GM23248 (cell line): ENCODE results near the gene RGS13. TPM values are rescaled to one million over a fixed set of nuclear protein-coding genes. Genes with fewer than 3 reads are reported as not detected.

ENCODE experiments used
- DNase-seq: peaks from one replicate; pipeline ENCODE4 v3.0.0-alpha.2; 2015
- H2AFZ ChIP-seq: fragments of 200-600 bp; sonication (generic); 2 replicates; pipeline ENCODE4 v1.6.1; 2016; ENCODE audit warnings: antibody characterized with exemption
- H3F3A ChIP-seq: fragments of 200-600 bp; sonication (generic); 2 replicates; pipeline ENCODE4 v1.6.1; 2016; ENCODE audit warnings: mild to moderate bottlenecking, antibody characterized with exemption, mixed run types; ENCODE audit not compliant: insufficient read depth
- H3K27ac ChIP-seq: fragments of 200-600 bp; sonication (generic); 2 replicates; pipeline ENCODE4 v1.5.1; 2016; ENCODE audit warnings: mild to moderate bottlenecking
- H3K27me3 ChIP-seq: fragments of 200-600 bp; sonication (generic); replicated peaks from 2 replicates; pipeline ENCODE4 v1.6.1; 2016; ENCODE audit warnings: mild to moderate bottlenecking; ENCODE audit not compliant: insufficient read depth
- H3K36me3 ChIP-seq: fragments of 200-600 bp; sonication (generic); 2 replicates; pipeline ENCODE4 v1.6.1; 2016; ENCODE audit warnings: low read depth, mild to moderate bottlenecking
- H3K4me1 ChIP-seq: fragments of 200-600 bp; sonication (generic); 2 replicates; pipeline ENCODE4 v1.6.1; 2016; ENCODE audit warnings: mild to moderate bottlenecking; ENCODE audit not compliant: insufficient read depth
- H3K4me2 ChIP-seq: fragments of 200-600 bp; sonication (generic); one replicate; pipeline ENCODE4 v1.6.1; 2016; ENCODE audit warnings: mild to moderate bottlenecking; ENCODE audit not compliant: unreplicated experiment
- H3K4me3 ChIP-seq: fragments of 200-600 bp; sonication (generic); 2 replicates; pipeline ENCODE4 v1.5.1; 2016; ENCODE audit warnings: mild to moderate bottlenecking
- H3K79me2 ChIP-seq: fragments of 200-600 bp; sonication (generic); 2 replicates; pipeline ENCODE4 v1.6.1; 2016; ENCODE audit warnings: mild to moderate bottlenecking; ENCODE audit not compliant: insufficient read depth
- H3K9ac ChIP-seq: fragments of 200-600 bp; sonication (generic); 2 replicates; pipeline ENCODE4 v1.6.1; 2016; ENCODE audit warnings: mild to moderate bottlenecking
- H3K9me2 ChIP-seq: fragments of 200-600 bp; sonication (generic); 2 replicates; pipeline ENCODE4 v1.6.1; 2016; ENCODE audit warnings: mixed run types, mild to moderate bottlenecking, moderate library complexity; ENCODE audit not compliant: insufficient read depth
- H3K9me3 ChIP-seq: fragments of 200-600 bp; sonication (generic); one replicate; pipeline ENCODE4 v1.6.1; 2017; ENCODE audit warnings: low read depth
- H4K20me1 ChIP-seq: fragments of 200-600 bp; sonication (generic); 2 replicates; pipeline ENCODE4 v1.6.0; 2016; ENCODE audit not compliant: insufficient read depth
- EZH2 ChIP-seq: fragments of 200-600 bp; sonication (generic); IDR thresholded peaks from 2 replicates; pipeline ENCODE4 v1.6.1; 2018; ENCODE audit warnings: antibody characterized with exemption, mild to moderate bottlenecking; ENCODE audit not compliant: insufficient read depth, poor library complexity, severe bottlenecking
- EZH2phosphoT487 ChIP-seq: fragments of 200-600 bp; sonication (generic); IDR thresholded peaks from 2 replicates; pipeline ENCODE4 v1.6.1; 2018; ENCODE audit warnings: antibody characterized with exemption, moderate library complexity, mild to moderate bottlenecking, low read depth; ENCODE audit not compliant: insufficient read depth
- WGBS, 2 experiments: methylation state at CpG; one replicate each; pipeline ENCODE4 v1.1.6; 2015 to 2017; ENCODE audit warnings: low lambda C conversion rate in 2 of 2, low coverage in 1 of 2; ENCODE audit errors: missing lambda C conversion rate in 2 of 2; 5-methylcytosine and 5-hydroxymethylcytosine counted together
- in situ Hi-C: fragments of 300-500 bp; cut with MboI; formaldehyde crosslinking; loops from 2 replicates; pipeline ENCODE4 v1.15.0; 2020
- polyA plus RNA-seq: library from polyadenylated mRNA; unstranded; fragments of >200 nt; fragmentation: Nextera tagmentation; extraction: Ambion mirVana; gene quantifications from 2 replicates; pipeline ENCODE4 v1.2.1, GENCODE V29; 2016
- total RNA-seq: library from RNA; depleted of rRNA; stranded (reverse); fragments of >200 nt; shearing (Covaris generic); gene quantifications from 2 replicates; pipeline ENCODE4 v1.2.3, GENCODE V29; 2014

Gene RGS13
- total and polyA plus RNA-seq, 2 experiments from 2014 or later, result not detected

GRCh38 chr1:192615055-192615454 lies 20.9 kb upstream of the RGS13 start:
- H3K9me3 ChIP-seq, result no peaks in the 10 kb centered on the region

GRCh38 chr1:192620071-192620635 lies 15.8 kb upstream of the RGS13 start:
- Histone ChIP-seq H3K9ac (no peak overlapping the region), H3K4me3 (no peak overlapping the region), H3F3A (no peaks in the 10 kb centered on the region), H3K27ac (no peak overlapping the region), H3K4me2 (no peak overlapping the region), H3K27me3 (no peaks in the 10 kb centered on the region), H3K9me3 (no peaks in the 10 kb centered on the region), H3K79me2 (no peaks in the 10 kb centered on the region), H4K20me1 (no peaks in the 10 kb centered on the region), H3K9me2 (no peaks in the 10 kb centered on the region), H3K36me3 (no peaks in the 10 kb centered on the region), H2AFZ (no peak overlapping the region), H3K4me1 (no peaks in the 10 kb centered on the region)
- in situ Hi-C loops, result no loop called here
- no peak for TF ChIP-seq EZH2phosphoT487
- TF ChIP-seq EZH2, result no peak
- DNase-seq, result no peak

More at GRCh38 chr1:192615055-192615454, 20.9 kb upstream of the RGS13 start:
- no peak overlapping the region for H3K27ac ChIP-seq
- H3K4me2 ChIP-seq, result no peak overlapping the region
- no peaks in the 10 kb centered on the region for H3F3A ChIP-seq
- no peaks in the 10 kb centered on the region for H3K36me3 ChIP-seq
- 95 to 100% methylated on average over 1 of the region's 1 CpG for WGBS, 2 experiments
- H3K4me3 ChIP-seq, result no peak overlapping the region
- no peak for DNase-seq
- H4K20me1 ChIP-seq, result no peaks in the 10 kb centered on the region
- no peaks in the 10 kb centered on the region for H3K27me3 ChIP-seq
- H3K4me1 ChIP-seq, result no peaks in the 10 kb centered on the region
- no peak overlapping the region for H2AFZ ChIP-seq
- H3K9ac ChIP-seq, result no peak overlapping the region
- no peaks in the 10 kb centered on the region for H3K9me2 ChIP-seq
- no peaks in the 10 kb centered on the region for H3K79me2 ChIP-seq
- in situ Hi-C loops, result loop anchor here (10.0 kb wide), 1 partner anchor 400 kb away; no protein-coding TSS in a partner anchor
- TF ChIP-seq EZH2phosphoT487 (no peak), EZH2 (no peak)

- Histone ChIP-seq H3K4me2 (no peak overlapping the region), H3K79me2 (no peaks in the 10 kb centered on the region), H4K20me1 (no peaks in the 10 kb centered on the region), H3K36me3 (no peaks in the 10 kb centered on the region), H2AFZ (no peak overlapping the region), H3K9ac (no peak overlapping the region), H3K9me3 (no peaks in the 10 kb centered on the region), H3K27me3 (no peaks in the 10 kb centered on the region), H3K9me2 (no peaks in the 10 kb centered on the region), H3K4me1 (no peaks in the 10 kb centered on the region), H3F3A (no peaks in the 10 kb centered on the region), H3K4me3 (no peak overlapping the region), H3K27ac (no peak overlapping the region)
- no peak for TF ChIP-seq EZH2
- TF ChIP-seq EZH2phosphoT487, result no peak
- in situ Hi-C loops, result no loop called here
- DNase-seq, result no peak
- WGBS, 2 experiments, result 47% methylated on average over 3 of the region's 3 CpGs
Observed at GRCh38 chr1:192626366-192627179, 9.4 kb upstream of the RGS13 start.

GRCh38 chr1:192627901-192628300 lies 8.0 kb upstream of the RGS13 start:
- no peak overlapping the region for H3K27ac ChIP-seq
- no peaks in the 10 kb centered on the region for H3K9me3 ChIP-seq
- no peaks in the 10 kb centered on the region for H3K79me2 ChIP-seq
- H3F3A ChIP-seq, result no peaks in the 10 kb centered on the region
- H3K27me3 ChIP-seq, result no peaks in the 10 kb centered on the region
- no peak overlapping the region for H3K4me2 ChIP-seq
- no peaks in the 10 kb centered on the region for H3K9me2 ChIP-seq
- no peaks in the 10 kb centered on the region for H4K20me1 ChIP-seq
- in situ Hi-C loops, result no loop called here
- no peak for TF ChIP-seq EZH2
- TF ChIP-seq EZH2phosphoT487, result no peak
- WGBS, 2 experiments, result 92 to 94% methylated on average over 5 of the region's 5 CpGs
- DNase-seq, result no peak
- no peaks in the 10 kb centered on the region for H3K36me3 ChIP-seq
- H3K4me1 ChIP-seq, result no peaks in the 10 kb centered on the region
- H2AFZ ChIP-seq, result no peak overlapping the region
- H3K9ac ChIP-seq, result no peak overlapping the region
- no peak overlapping the region for H3K4me3 ChIP-seq
